Rectal smooth muscle tissue (tissue), 1 donor: ENCODE measurements around the gene OTUD5.

Source experiments
- H3K27ac ChIP-seq: one replicate; pipeline ENCODE4 v1.7.0; 2013; ENCODE audit warnings: low read depth, low read length, inconsistent platforms
- H3K27me3 ChIP-seq: one replicate; pipeline ENCODE4 v1.7.0; 2013; ENCODE audit warnings: low read length; ENCODE audit not compliant: control insufficient read depth, insufficient read depth
- H3K36me3 ChIP-seq: one replicate; pipeline ENCODE4 v1.7.0; 2013; ENCODE audit warnings: low read length; ENCODE audit not compliant: control insufficient read depth, insufficient read depth
- H3K4me1 ChIP-seq: one replicate; pipeline ENCODE4 v1.7.0; 2013; ENCODE audit warnings: low read length; ENCODE audit not compliant: control insufficient read depth, insufficient read depth
- H3K4me3 ChIP-seq: one replicate; pipeline ENCODE4 v1.7.0; 2013; ENCODE audit warnings: low read length
- H3K9ac ChIP-seq: one replicate; pipeline ENCODE4 v1.7.0; 2013; ENCODE audit warnings: low read length

Gene OTUD5

GRCh38 chrX:48910926-48911411, 46.4 kb downstream of the OTUD5 start:
- Histone ChIP-seq H3K36me3 (peaks cover 4% of the 10 kb centered on the region), H3K27ac (peak overlapping the region; percentile 45), H3K9ac (peak overlapping the region; percentile 56), H3K4me3 (peak overlapping the region; percentile 86), H3K27me3 (no peaks in the 10 kb centered on the region), H3K4me1 (no peaks in the 10 kb centered on the region)

GRCh38 chrX:48909703-48910294, 47.6 kb downstream of the OTUD5 start:
- H3K27ac ChIP-seq = no peak overlapping the region
- H3K36me3 ChIP-seq = peaks cover 8% of the 10 kb centered on the region
- H3K4me1 ChIP-seq = no peaks in the 10 kb centered on the region
- no peak overlapping the region for H3K4me3 ChIP-seq
- no peaks in the 10 kb centered on the region for H3K27me3 ChIP-seq
- no peak overlapping the region for H3K9ac ChIP-seq

- peaks cover 4% of the 10 kb centered on the region for H3K36me3 ChIP-seq
Observed at GRCh38 chrX:48908600-48908999, 48.8 kb downstream of the OTUD5 start.

GRCh38 chrX:48905090-48905790, 52.2 kb downstream of the OTUD5 start:
- Histone ChIP-seq H3K36me3 (peaks cover 6% of the 10 kb centered on the region), H3K27ac (no peak overlapping the region), H3K9ac (no peak overlapping the region), H3K4me1 (no peaks in the 10 kb centered on the region), H3K4me3 (no peak overlapping the region), H3K27me3 (no peaks in the 10 kb centered on the region)

More at GRCh38 chrX:48908600-48908999, 48.8 kb downstream of the OTUD5 start:
- Histone ChIP-seq H3K4me1 (no peaks in the 10 kb centered on the region), H3K27me3 (no peaks in the 10 kb centered on the region), H3K27ac (no peak overlapping the region), H3K9ac (no peak overlapping the region), H3K4me3 (no peak overlapping the region)

GRCh38 chrX:48904626-48905025, 52.8 kb downstream of the OTUD5 start:
- Histone ChIP-seq H3K36me3 (peaks cover 6% of the 10 kb centered on the region), H3K27me3 (no peaks in the 10 kb centered on the region), H3K27ac (no peak overlapping the region), H3K9ac (no peak overlapping the region), H3K4me1 (no peaks in the 10 kb centered on the region), H3K4me3 (no peak overlapping the region)

GRCh38 chrX:48904180-48904579, 53.2 kb downstream of the OTUD5 start:
- Histone ChIP-seq H3K9ac (no peak overlapping the region), H3K27me3 (no peaks in the 10 kb centered on the region), H3K36me3 (peaks cover 6% of the 10 kb centered on the region), H3K27ac (no peak overlapping the region), H3K4me1 (no peaks in the 10 kb centered on the region), H3K4me3 (no peak overlapping the region)

GRCh38 chrX:48903290-48903689, 54.1 kb downstream of the OTUD5 start:
- H3K27me3 ChIP-seq = no peaks in the 10 kb centered on the region
- no peak overlapping the region for H3K9ac ChIP-seq
- no peaks in the 10 kb centered on the region for H3K4me1 ChIP-seq
- H3K4me3 ChIP-seq = no peak overlapping the region
- peaks cover 6% of the 10 kb centered on the region for H3K36me3 ChIP-seq
- no peak overlapping the region for H3K27ac ChIP-seq

GRCh38 chrX:48902776-48903175, 54.6 kb downstream of the OTUD5 start:
- Histone ChIP-seq H3K4me1 (no peaks in the 10 kb centered on the region), H3K36me3 (peaks cover 6% of the 10 kb centered on the region), H3K9ac (no peak overlapping the region)

GRCh38 chrX:48902135-48902534, 55.3 kb downstream of the OTUD5 start:
- Histone ChIP-seq H3K4me1 (no peaks in the 10 kb centered on the region), H3K27me3 (no peaks in the 10 kb centered on the region), H3K4me3 (no peak overlapping the region), H3K27ac (no peak overlapping the region), H3K36me3 (peaks cover 6% of the 10 kb centered on the region), H3K9ac (no peak overlapping the region)

More at GRCh38 chrX:48902776-48903175, 54.6 kb downstream of the OTUD5 start:
- H3K4me3 ChIP-seq = no peak overlapping the region
- no peaks in the 10 kb centered on the region for H3K27me3 ChIP-seq
- H3K27ac ChIP-seq = no peak overlapping the region

GRCh38 chrX:48901069-48901468, 56.3 kb downstream of the OTUD5 start:
- peaks cover 6% of the 10 kb centered on the region for H3K36me3 ChIP-seq
- no peaks in the 10 kb centered on the region for H3K27me3 ChIP-seq
- no peak overlapping the region for H3K27ac ChIP-seq
- no peak overlapping the region for H3K9ac ChIP-seq
- H3K4me1 ChIP-seq = no peaks in the 10 kb centered on the region
- no peak overlapping the region for H3K4me3 ChIP-seq

GRCh38 chrX:48899078-48899410, 58.4 kb downstream of the OTUD5 start:
- Histone ChIP-seq H3K27ac (no peak overlapping the region), H3K27me3 (no peaks in the 10 kb centered on the region), H3K4me1 (no peaks in the 10 kb centered on the region), H3K9ac (no peak overlapping the region), H3K4me3 (no peak overlapping the region), H3K36me3 (peaks cover 2% of the 10 kb centered on the region)

- Histone ChIP-seq H3K27ac (peak within 1 kb of the TSS; percentile 91), H3K4me3 (peak within 1 kb of the TSS; percentile 74), H3K36me3 (peaks cover 2% of the 10 kb centered on the region), H3K9ac (peak within 1 kb of the TSS; percentile 59), H3K4me1 (no peaks in the 10 kb centered on the region), H3K27me3 (no peaks in the 10 kb centered on the region)
Observed at GRCh38 chrX:48897625-48898306, 59.6 kb downstream of the OTUD5 start, which contains the start of the genes PQBP1 and TIMM17B. TSS of gene PQBP1 (plus strand) at chrX:48897930. CDS start at chrX:48898510, 580 bp downstream. TSS of gene TIMM17B (minus strand) at chrX:48897768. CDS start at chrX:48897749, 19 bp downstream.
